ENCODE measurements around the gene ZNF213. TPM values are rescaled to one million over a fixed set of nuclear protein-coding genes. Genes with fewer than 3 reads are reported as not detected.
"Not testable (repeated sequence)": the region's sequence is repeated elsewhere in the genome, so short reads cannot be mapped to it uniquely, and the experiment has no call there.

The ZNF213 gene
- total and polyA plus RNA-seq, 4 donors = 2.3 to 8.6 (median 6.8) TPM

- WGBS, 2 donors = 68 to 74% methylated on average over 7 to 8 of the region's 8 CpGs
Observed at GRCh38 chr16:3179651-3180050, 44.8 kb downstream of the ZNF213 start.

GRCh38 chr16:3180445-3180878, 45.6 kb downstream of the ZNF213 start:
- Histone ChIP-seq H3K27me3 (ENCODE audit: control insufficient read depth in 1 of 2, insufficient read depth in 2 of 2, low read length in 1 of 2) (no peaks in the 10 kb centered on the region), H3K4me1 (ENCODE audit: control insufficient read depth in 1 of 2, insufficient read depth in 2 of 2, low read length in 2 of 2) (no peaks in the 10 kb centered on the region), H3K4me3 (ENCODE audit: low read length in 2 of 2) (no peak overlapping the region), H3K27ac (ENCODE audit: low read depth in 1 of 2, low read length in 2 of 2) (no peak overlapping the region), H3K36me3 (ENCODE audit: control insufficient read depth in 1 of 2, insufficient read depth in 2 of 2, low read length in 1 of 2) (no peaks in the 10 kb centered on the region), H3K9me3 (ENCODE audit: control insufficient read depth, low read length) (no peaks in the 10 kb centered on the region)
- intact Hi-C loops (cut with DNase I) = no loop called here
- 17 to 46% methylated on average over 21 of the region's 21 CpGs for WGBS, 2 donors
- no peak for ATAC-seq (ENCODE audit: low FRiP score)
- DNase-seq = peak in 1 of 2 donors; percentile 52

More at GRCh38 chr16:3179651-3180050, 44.8 kb downstream of the ZNF213 start:
- intact Hi-C loops (cut with DNase I) = no loop called here
- ATAC-seq (ENCODE audit: low FRiP score) (no peak), DNase-seq (peak in 1 of 2 donors; percentile 38)
- H3K9me3 ChIP-seq (ENCODE audit: control insufficient read depth, low read length) = no peaks in the 10 kb centered on the region
- H3K27me3 ChIP-seq (ENCODE audit: control insufficient read depth in 1 of 2, insufficient read depth in 2 of 2, low read length in 1 of 2) = no peaks in the 10 kb centered on the region
- no peaks in the 10 kb centered on the region for H3K4me1 ChIP-seq (ENCODE audit: control insufficient read depth in 1 of 2, insufficient read depth in 2 of 2, low read length in 2 of 2)
- no peak overlapping the region for H3K4me3 ChIP-seq (ENCODE audit: low read length in 2 of 2)
- H3K27ac ChIP-seq (ENCODE audit: low read depth in 1 of 2, low read length in 2 of 2) = no peak overlapping the region
- no peaks in the 10 kb centered on the region for H3K36me3 ChIP-seq (ENCODE audit: control insufficient read depth in 1 of 2, insufficient read depth in 2 of 2, low read length in 1 of 2)

- peak in 1 of 2 donors; percentile 60 for DNase-seq
- intact Hi-C loops (cut with DNase I); H3K27ac ChIP-seq (ENCODE audit: low read depth in 1 of 2, low read length in 2 of 2); H3K9me3 ChIP-seq (ENCODE audit: control insufficient read depth, low read length); H3K36me3 ChIP-seq (ENCODE audit: control insufficient read depth in 1 of 2, insufficient read depth in 2 of 2, low read length in 1 of 2); H3K27me3 ChIP-seq (ENCODE audit: control insufficient read depth in 1 of 2, insufficient read depth in 2 of 2, low read length in 1 of 2); H3K4me3 ChIP-seq (ENCODE audit: low read length in 2 of 2); H3K4me1 ChIP-seq (ENCODE audit: control insufficient read depth in 1 of 2, insufficient read depth in 2 of 2, low read length in 2 of 2); ATAC-seq (ENCODE audit: low FRiP score): not testable (repeated sequence)
- 37 to 40% methylated on average over 8 of the region's 8 CpGs for WGBS, 2 donors
Observed at GRCh38 chr16:3182293-3182607, 47.4 kb downstream of the ZNF213 start.

- no peaks in the 10 kb centered on the region for H3K36me3 ChIP-seq (ENCODE audit: control insufficient read depth in 1 of 2, insufficient read depth in 2 of 2, low read length in 1 of 2)
- no peaks in the 10 kb centered on the region for H3K9me3 ChIP-seq (ENCODE audit: control insufficient read depth, low read length)
- H3K4me3 ChIP-seq (ENCODE audit: low read length in 2 of 2) = no peak overlapping the region
- 1% methylated on average over 71 to 72 of the region's 72 CpGs for WGBS, 2 donors
- no peaks in the 10 kb centered on the region for H3K4me1 ChIP-seq (ENCODE audit: control insufficient read depth in 1 of 2, insufficient read depth in 2 of 2, low read length in 2 of 2)
- DNase-seq (peak in 1 of 2 donors; percentile 77), ATAC-seq (ENCODE audit: low FRiP score) (peak; percentile 29)
- H3K27me3 ChIP-seq (ENCODE audit: control insufficient read depth in 1 of 2, insufficient read depth in 2 of 2, low read length in 1 of 2) = no peaks in the 10 kb centered on the region
- intact Hi-C loops (cut with DNase I) = no loop called here
- no peak overlapping the region for H3K27ac ChIP-seq (ENCODE audit: low read depth in 1 of 2, low read length in 2 of 2)
Observed at GRCh38 chr16:3182608-3183444, 48.0 kb downstream of the ZNF213 start.

GRCh38 chr16:3183445-3184139, 48.8 kb downstream of the ZNF213 start:
- intact Hi-C loops (cut with DNase I) = no loop called here
- no peak for ATAC-seq (ENCODE audit: low FRiP score)

GRCh38 chr16:3186946-3187690, 52.3 kb downstream of the ZNF213 start:
- intact Hi-C loops (cut with DNase I) = no loop called here
- 75 to 77% methylated on average over 23 of the region's 23 CpGs for WGBS, 2 donors
- H3K4me1 ChIP-seq (ENCODE audit: control insufficient read depth in 1 of 2, insufficient read depth in 2 of 2, low read length in 2 of 2) = no peaks in the 10 kb centered on the region

More at GRCh38 chr16:3183445-3184139, 48.8 kb downstream of the ZNF213 start:
- Histone ChIP-seq H3K4me1 (ENCODE audit: control insufficient read depth in 1 of 2, insufficient read depth in 2 of 2, low read length in 2 of 2) (no peaks in the 10 kb centered on the region), H3K27ac (ENCODE audit: low read depth in 1 of 2, low read length in 2 of 2) (no peak overlapping the region), H3K4me3 (ENCODE audit: low read length in 2 of 2) (no peak overlapping the region), H3K27me3 (ENCODE audit: control insufficient read depth in 1 of 2, insufficient read depth in 2 of 2, low read length in 1 of 2) (no peaks in the 10 kb centered on the region), H3K9me3 (ENCODE audit: control insufficient read depth, low read length) (no peaks in the 10 kb centered on the region), H3K36me3 (ENCODE audit: control insufficient read depth in 1 of 2, insufficient read depth in 2 of 2, low read length in 1 of 2) (no peaks in the 10 kb centered on the region)
- 4 to 6% methylated on average over 40 to 42 of the region's 42 CpGs for WGBS, 2 donors
- DNase-seq = peak in 1 of 2 donors; percentile 68

GRCh38 chr16:3187798-3188674, 53.2 kb downstream of the ZNF213 start, which contains the start of gene OR1F1:
OR1F1 (plus strand) TSS chr16:3188204.
- intact Hi-C loops (cut with DNase I) = no loop called here
- WGBS, 2 donors = 2% methylated on average over 48 to 51 of the region's 51 CpGs
- no peaks in the 10 kb centered on the region for H3K27me3 ChIP-seq (ENCODE audit: control insufficient read depth in 1 of 2, insufficient read depth in 2 of 2, low read length in 1 of 2)
- ATAC-seq (ENCODE audit: low FRiP score) (no peak), DNase-seq (no peak)
- H3K36me3 ChIP-seq (ENCODE audit: control insufficient read depth in 1 of 2, insufficient read depth in 2 of 2, low read length in 1 of 2) = no peaks in the 10 kb centered on the region
- no peaks in the 10 kb centered on the region for H3K9me3 ChIP-seq (ENCODE audit: control insufficient read depth, low read length)
- no peak within 1 kb of the TSS for H3K4me3 ChIP-seq (ENCODE audit: low read length in 2 of 2)
- no peak within 1 kb of the TSS for H3K27ac ChIP-seq (ENCODE audit: low read depth in 1 of 2, low read length in 2 of 2)
- no peaks in the 10 kb centered on the region for H3K4me1 ChIP-seq (ENCODE audit: control insufficient read depth in 1 of 2, insufficient read depth in 2 of 2, low read length in 2 of 2)

More at GRCh38 chr16:3186946-3187690, 52.3 kb downstream of the ZNF213 start:
- Histone ChIP-seq H3K36me3 (ENCODE audit: control insufficient read depth in 1 of 2, insufficient read depth in 2 of 2, low read length in 1 of 2) (no peaks in the 10 kb centered on the region), H3K27ac (ENCODE audit: low read depth in 1 of 2, low read length in 2 of 2) (no peak overlapping the region), H3K27me3 (ENCODE audit: control insufficient read depth in 1 of 2, insufficient read depth in 2 of 2, low read length in 1 of 2) (no peaks in the 10 kb centered on the region), H3K9me3 (ENCODE audit: control insufficient read depth, low read length) (no peaks in the 10 kb centered on the region), H3K4me3 (ENCODE audit: low read length in 2 of 2) (no peak overlapping the region)
- peak in 1 of 2 donors; percentile 55 for DNase-seq
- ATAC-seq (ENCODE audit: low FRiP score) = no peak

- Histone ChIP-seq H3K27ac (ENCODE audit: low read depth in 1 of 2, low read length in 2 of 2) (no peak overlapping the region), H3K4me1 (ENCODE audit: control insufficient read depth in 1 of 2, insufficient read depth in 2 of 2, low read length in 2 of 2) (no peaks in the 10 kb centered on the region), H3K36me3 (ENCODE audit: control insufficient read depth in 1 of 2, insufficient read depth in 2 of 2, low read length in 1 of 2) (no peaks in the 10 kb centered on the region), H3K4me3 (ENCODE audit: low read length in 2 of 2) (no peak overlapping the region), H3K9me3 (ENCODE audit: control insufficient read depth, low read length) (no peaks in the 10 kb centered on the region), H3K27me3 (ENCODE audit: control insufficient read depth in 1 of 2, insufficient read depth in 2 of 2, low read length in 1 of 2) (no peaks in the 10 kb centered on the region)
- WGBS, 2 donors = 1% methylated on average over 13 of the region's 13 CpGs
- DNase-seq = no peak
- no peak for ATAC-seq (ENCODE audit: low FRiP score)
- intact Hi-C loops (cut with DNase I) = no loop called here
Observed at GRCh38 chr16:3188675-3188924, 53.8 kb downstream of the ZNF213 start.

All from aorta (tissue), 5 donors.